ENCODE results near the gene RAMACL.
"Not testable (repeated sequence)": the region's sequence is repeated elsewhere in the genome, so short reads cannot be mapped to it uniquely, and the experiment has no call there.

The RAMACL gene

GRCh38 chr6:166552600-166552999 lies 33.9 kb downstream of the RAMACL start:
- DNase-seq, result no peak

- DNase-seq, result no peak
Observed at GRCh38 chr6:166551754-166552495, 34.6 kb downstream of the RAMACL start.

DNA sequence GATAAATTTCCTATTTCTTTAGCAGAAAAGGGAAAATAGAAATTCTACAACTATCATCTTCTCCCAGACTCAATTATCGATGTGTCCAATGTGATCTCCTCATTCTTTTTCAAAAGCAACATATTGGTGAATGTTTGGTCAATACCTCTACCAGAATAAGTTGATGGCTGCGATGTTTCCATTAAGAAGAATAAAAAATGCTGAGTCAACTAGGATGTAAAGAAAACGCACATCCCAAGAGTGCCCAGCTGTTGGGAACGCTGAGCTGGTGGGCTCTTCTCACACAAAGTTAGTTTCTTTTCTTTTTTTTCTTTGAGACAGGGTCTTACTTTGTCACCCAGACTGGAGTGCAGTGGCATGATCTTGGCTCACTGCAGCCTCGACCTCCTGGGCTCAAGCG lies 39.8 kb downstream of the RAMACL start:
- no peak for DNase-seq

GRCh38 chr6:166545156-166546034 lies 41.1 kb downstream of the RAMACL start:
- no peak for DNase-seq

DNA sequence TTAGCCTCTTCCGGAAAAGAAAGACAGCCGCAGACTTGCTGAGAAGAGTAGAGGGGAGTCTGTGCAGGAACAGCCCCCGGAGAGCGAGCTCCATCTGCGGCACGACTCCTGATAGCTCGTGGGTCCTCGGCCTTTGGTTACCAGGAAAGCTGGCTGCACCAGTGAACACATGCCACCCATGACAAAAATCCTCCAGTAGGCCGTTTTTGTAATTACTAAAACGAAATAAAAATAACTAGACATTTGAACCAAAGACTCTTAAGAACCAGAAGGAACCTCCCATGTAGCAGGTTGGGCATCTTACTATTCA lies 42.2 kb downstream of the RAMACL start:
- DNase-seq, result no peak

- DNase-seq, result no peak
Observed at GRCh38 chr6:166543603-166544295, 42.7 kb downstream of the RAMACL start.

DNA sequence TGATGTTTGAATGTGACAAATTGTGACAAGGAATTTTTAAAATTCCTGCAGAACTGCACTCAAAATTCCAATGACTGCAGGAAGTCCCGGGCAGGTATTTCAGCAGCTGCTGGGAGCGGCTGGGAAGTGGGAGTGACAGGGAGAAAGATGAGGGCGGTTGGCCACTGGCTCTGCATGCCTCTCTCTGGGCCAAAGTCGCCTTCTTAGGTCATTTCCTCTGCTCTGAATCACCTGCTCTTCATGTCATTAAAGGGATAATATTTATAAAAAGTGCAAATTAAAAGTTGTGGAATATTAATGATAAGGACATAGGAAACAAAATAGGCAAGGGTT lies 43.9 kb downstream of the RAMACL start:
- no peak for DNase-seq

GRCh38 chr6:166541876-166542579 lies 44.5 kb downstream of the RAMACL start:
- DNase-seq, result no peak

GRCh38 chr6:166541366-166541765 lies 45.1 kb downstream of the RAMACL start:
- no peak for DNase-seq

- no peak for DNase-seq
Observed at GRCh38 chr6:166540631-166541331, 45.7 kb downstream of the RAMACL start.

DNA sequence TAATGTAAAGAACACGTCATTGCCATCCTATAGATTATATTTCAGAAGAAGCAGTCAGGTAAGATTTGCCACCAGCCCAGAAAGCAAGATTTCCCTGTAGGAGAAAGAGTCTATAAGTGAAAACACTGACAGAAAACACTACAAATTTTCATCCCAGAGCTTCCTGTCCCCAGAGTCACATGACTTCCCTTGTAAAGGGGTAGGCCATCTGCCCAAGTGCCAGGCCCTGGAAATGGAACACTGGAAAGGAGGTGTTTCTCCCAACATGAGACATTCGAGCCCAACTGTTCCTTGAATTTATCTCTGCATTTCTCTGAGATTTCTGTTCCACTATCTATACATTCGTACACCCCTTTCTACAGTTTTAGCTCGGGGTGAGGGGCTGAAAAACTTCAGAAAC lies 46.9 kb downstream of the RAMACL start:
- no peak for DNase-seq

GRCh38 chr6:166539011-166539385 lies 47.5 kb downstream of the RAMACL start:
- DNase-seq, result not testable (repeated sequence)

- no peak for DNase-seq
Observed at GRCh38 chr6:166538297-166539010, 48.0 kb downstream of the RAMACL start.

GRCh38 chr6:166534658-166535406 lies 51.6 kb downstream of the RAMACL start:
- no peak for DNase-seq

GRCh38 chr6:166533205-166533824 lies 53.2 kb downstream of the RAMACL start:
- DNase-seq, result no peak

Data from NCI-H187 (cell line).